ENCODE results near the gene VAMP3. TPM values are rescaled to one million over a fixed set of nuclear protein-coding genes. Genes with fewer than 3 reads are reported as not detected.
A peak's percentile ranks its signal among the peaks of the same experiment; 100 is the strongest.

Gene VAMP3
- total RNA-seq, 4 donors from 2014 or later: 99.9 to 128 (median 112) TPM

DNA sequence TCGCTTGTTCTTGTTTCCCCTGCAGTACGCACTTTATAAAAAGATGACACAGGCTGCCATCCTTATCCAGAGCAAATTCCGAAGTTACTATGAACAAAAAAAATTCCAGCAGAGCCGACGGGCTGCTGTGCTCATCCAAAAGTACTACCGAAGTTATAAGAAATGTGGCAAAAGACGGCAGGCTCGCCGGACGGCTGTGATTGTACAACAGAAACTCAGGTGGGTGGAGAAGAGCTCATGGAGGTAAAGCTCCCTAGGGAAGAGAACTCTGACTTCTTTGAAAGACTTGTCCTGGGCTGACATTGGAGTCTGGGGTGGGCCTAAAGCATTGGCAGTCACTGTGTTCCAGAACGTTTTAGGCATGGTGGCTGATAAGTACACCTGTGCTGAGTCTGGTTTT is 19.9 kb upstream of the VAMP3 start:
- no peaks in the 10 kb centered on the region for H3K9me3 ChIP-seq
- H3K4me1 ChIP-seq: peaks cover 0 to 18% (median 3%) of the 10 kb centered on the region in 3 donors
- no peak overlapping the region for H3K27ac ChIP-seq
- no peak for ATAC-seq
- TF ChIP-seq EP300 (IDR thresholded peaks at IDR 0.05) (no peak), POLR2AphosphoS5 (IDR thresholded peaks at IDR 0.05) (no peak), POLR2A (IDR thresholded peaks at IDR 0.05) (no peak)
- TF ChIP-seq, protein P1, sequence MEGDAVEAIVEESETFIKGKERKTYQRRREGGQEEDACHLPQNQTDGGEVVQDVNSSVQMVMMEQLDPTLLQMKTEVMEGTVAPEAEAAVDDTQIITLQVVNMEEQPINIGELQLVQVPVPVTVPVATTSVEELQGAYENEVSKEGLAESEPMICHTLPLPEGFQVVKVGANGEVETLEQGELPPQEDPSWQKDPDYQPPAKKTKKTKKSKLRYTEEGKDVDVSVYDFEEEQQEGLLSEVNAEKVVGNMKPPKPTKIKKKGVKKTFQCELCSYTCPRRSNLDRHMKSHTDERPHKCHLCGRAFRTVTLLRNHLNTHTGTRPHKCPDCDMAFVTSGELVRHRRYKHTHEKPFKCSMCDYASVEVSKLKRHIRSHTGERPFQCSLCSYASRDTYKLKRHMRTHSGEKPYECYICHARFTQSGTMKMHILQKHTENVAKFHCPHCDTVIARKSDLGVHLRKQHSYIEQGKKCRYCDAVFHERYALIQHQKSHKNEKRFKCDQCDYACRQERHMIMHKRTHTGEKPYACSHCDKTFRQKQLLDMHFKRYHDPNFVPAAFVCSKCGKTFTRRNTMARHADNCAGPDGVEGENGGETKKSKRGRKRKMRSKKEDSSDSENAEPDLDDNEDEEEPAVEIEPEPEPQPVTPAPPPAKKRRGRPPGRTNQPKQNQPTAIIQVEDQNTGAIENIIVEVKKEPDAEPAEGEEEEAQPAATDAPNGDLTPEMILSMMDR (IDR thresholded peaks at IDR 0.05): no peak
- no peak overlapping the region for H3K4me3 ChIP-seq
- WGBS, 2 donors (ENCODE audit: low coverage in 1 of 2): 89 to 94% methylated on average over 5 to 11 of the region's 11 CpGs
- H3K27me3 ChIP-seq: no peaks in the 10 kb centered on the region
- H3K36me3 ChIP-seq: peaks cover 0 to 10% of the 10 kb centered on the region in 2 donors

DNA sequence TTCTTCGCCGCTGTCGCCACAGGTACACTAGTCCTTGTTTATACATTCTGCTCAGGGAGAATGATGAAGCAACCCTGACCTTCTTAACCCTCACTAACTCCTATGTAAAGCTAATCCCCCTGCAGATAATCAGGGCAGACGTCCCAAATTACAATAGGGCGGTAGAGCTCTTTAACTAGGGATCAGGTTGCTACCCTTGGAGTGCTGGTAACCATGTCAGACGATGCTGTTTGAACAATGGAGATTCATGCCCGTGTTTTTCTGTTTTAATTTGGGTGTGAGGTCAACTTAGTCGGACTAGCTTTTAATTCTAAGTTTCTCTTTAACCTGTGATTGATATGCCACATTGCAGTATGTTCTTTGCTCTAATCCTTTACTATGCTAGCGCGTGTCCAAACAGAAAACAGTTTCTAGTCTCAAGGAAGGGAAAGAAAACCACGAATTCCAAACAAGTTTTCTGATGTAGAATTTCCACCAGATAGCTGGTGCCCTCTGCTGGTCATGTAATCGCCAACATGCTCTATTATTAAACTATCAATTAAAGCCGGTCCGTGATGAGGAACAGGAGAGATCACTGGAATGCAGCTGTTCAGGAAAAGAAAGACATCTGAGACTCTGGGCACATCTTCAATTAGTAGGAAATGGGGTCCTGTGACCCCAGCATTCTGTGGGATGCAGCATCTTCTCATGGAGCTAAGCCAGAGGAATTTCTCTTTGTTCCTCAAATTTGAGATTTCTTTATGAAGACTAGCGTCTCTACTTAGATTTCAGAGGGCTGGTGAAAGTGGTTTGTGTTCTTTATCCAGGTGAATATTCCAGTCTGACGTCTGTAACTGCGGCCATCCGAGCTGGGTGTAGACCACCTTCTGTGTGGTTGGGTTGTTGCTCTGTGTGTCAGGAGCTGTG is 18.3 kb upstream of the VAMP3 start:
- peaks cover 0 to 6% of the 10 kb centered on the region in 2 donors for H3K36me3 ChIP-seq
- 16% methylated on average over 13 to 17 of the region's 18 CpGs for WGBS, 2 donors (ENCODE audit: low coverage in 1 of 2)
- no peaks in the 10 kb centered on the region for H3K9me3 ChIP-seq
- TF ChIP-seq POLR2A (IDR thresholded peaks at IDR 0.05) (no peak), EP300 (IDR thresholded peaks at IDR 0.05) (no peak), POLR2AphosphoS5 (IDR thresholded peaks at IDR 0.05) (peak; percentile 40)
- TF ChIP-seq, protein P1 (IDR thresholded peaks at IDR 0.05): peak; percentile 75 to 91 (median 85)
- H3K4me1 ChIP-seq: peaks cover 0 to 18% (median 3%) of the 10 kb centered on the region in 3 donors
- peak; percentile 81 for ATAC-seq
- H3K27me3 ChIP-seq: no peaks in the 10 kb centered on the region
- H3K4me3 ChIP-seq: peak overlapping the region; percentile 43
- H3K27ac ChIP-seq: peak overlapping the region; percentile 12 to 68 (median 38)

DNA sequence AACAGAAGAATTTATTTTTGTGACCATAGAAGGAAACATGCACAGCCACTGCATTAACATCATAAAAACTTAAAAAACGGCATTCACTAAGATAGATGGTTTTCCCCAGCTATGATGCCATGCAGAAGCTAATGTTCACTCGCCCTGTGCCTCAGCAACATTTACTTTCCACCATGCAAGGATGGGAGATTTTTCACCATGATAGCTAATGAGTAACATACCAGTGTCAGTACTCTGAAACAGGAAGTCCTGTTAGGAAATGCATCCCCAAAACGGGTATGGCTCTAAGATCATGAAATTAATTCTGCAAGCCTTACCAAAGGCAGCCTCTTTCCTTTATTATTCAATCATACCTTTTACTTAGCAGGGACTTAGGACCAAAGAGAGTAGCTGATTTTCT is 17.5 kb upstream of the VAMP3 start:
- no peaks in the 10 kb centered on the region for H3K36me3 ChIP-seq
- no peak for ATAC-seq
- H3K9me3 ChIP-seq: no peaks in the 10 kb centered on the region
- H3K27ac ChIP-seq: no peak overlapping the region
- H3K27me3 ChIP-seq: no peaks in the 10 kb centered on the region
- TF ChIP-seq EP300 (IDR thresholded peaks at IDR 0.05) (no peak), POLR2A (IDR thresholded peaks at IDR 0.05) (no peak), POLR2AphosphoS5 (IDR thresholded peaks at IDR 0.05) (no peak)
- TF ChIP-seq, protein P1 (IDR thresholded peaks at IDR 0.05): no peak
- H3K4me3 ChIP-seq: no peak overlapping the region
- WGBS, 2 donors (ENCODE audit: low coverage in 1 of 2): 65 to 79% methylated on average over 3 of the region's 3 CpGs
- H3K4me1 ChIP-seq: peaks cover 0 to 18% (median 3%) of the 10 kb centered on the region in 3 donors

DNA sequence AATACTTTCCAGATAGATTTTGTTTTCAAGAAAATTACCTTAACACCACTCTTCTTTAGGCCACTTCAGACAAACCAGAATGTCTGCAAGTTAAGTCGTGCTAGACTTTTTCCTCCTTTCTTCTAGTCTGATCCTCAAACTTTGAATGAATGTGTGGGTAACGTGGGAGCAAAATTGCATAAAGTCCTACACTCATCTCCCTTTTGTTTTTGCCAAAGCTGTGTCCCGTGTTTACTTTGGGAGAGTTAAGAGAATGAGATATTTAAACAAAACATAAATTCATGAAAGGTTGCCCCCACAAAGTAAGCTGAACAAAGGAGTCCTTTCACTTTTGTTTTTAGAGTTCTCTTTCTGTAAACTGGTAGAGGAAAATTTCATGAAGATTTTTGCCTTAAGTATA is 16.9 kb upstream of the VAMP3 start:
- H3K4me1 ChIP-seq: peaks cover 0 to 18% (median 3%) of the 10 kb centered on the region in 3 donors
- 74 to 81% methylated on average over 3 of the region's 3 CpGs for WGBS, 2 donors (ENCODE audit: low coverage in 1 of 2)
- H3K27me3 ChIP-seq: no peaks in the 10 kb centered on the region
- no peak overlapping the region for H3K4me3 ChIP-seq
- no peaks in the 10 kb centered on the region for H3K9me3 ChIP-seq
- no peak overlapping the region for H3K27ac ChIP-seq
- ATAC-seq: no peak
- H3K36me3 ChIP-seq: no peaks in the 10 kb centered on the region
- TF ChIP-seq, protein P1 (IDR thresholded peaks at IDR 0.05): no peak
- TF ChIP-seq POLR2A (IDR thresholded peaks at IDR 0.05) (no peak), EP300 (IDR thresholded peaks at IDR 0.05) (no peak), POLR2AphosphoS5 (IDR thresholded peaks at IDR 0.05) (no peak)

DNA sequence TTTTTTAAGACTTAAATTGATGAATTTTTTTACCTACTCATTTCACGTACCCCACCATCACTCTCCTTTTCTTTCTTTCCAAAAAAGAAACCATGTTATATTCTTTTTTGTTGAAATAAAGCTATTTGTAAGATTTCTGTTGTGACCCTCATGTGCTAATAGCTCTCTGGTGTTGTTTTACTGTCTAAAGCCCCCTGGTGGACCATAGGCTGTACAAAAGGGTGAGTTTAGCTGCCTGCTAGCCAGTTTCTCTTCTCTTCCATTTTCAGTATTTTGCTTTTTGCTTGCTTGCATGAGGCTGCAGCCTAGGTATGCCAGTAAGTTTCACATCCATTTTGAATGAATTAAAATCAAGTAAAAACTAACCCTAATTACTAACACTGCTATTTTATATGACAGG is 15.6 kb upstream of the VAMP3 start:
- H3K9me3 ChIP-seq: no peaks in the 10 kb centered on the region
- 95 to 100% methylated on average over 1 of the region's 1 CpG for WGBS, 2 donors (ENCODE audit: low coverage in 1 of 2)
- H3K36me3 ChIP-seq: no peaks in the 10 kb centered on the region
- H3K4me1 ChIP-seq: peaks cover 0 to 18% (median 3%) of the 10 kb centered on the region in 3 donors
- no peak overlapping the region for H3K27ac ChIP-seq
- TF ChIP-seq POLR2A (IDR thresholded peaks at IDR 0.05) (no peak), EP300 (IDR thresholded peaks at IDR 0.05) (no peak), POLR2AphosphoS5 (IDR thresholded peaks at IDR 0.05) (no peak)
- TF ChIP-seq, protein P1 (IDR thresholded peaks at IDR 0.05): no peak
- H3K4me3 ChIP-seq: no peak overlapping the region
- H3K27me3 ChIP-seq: no peaks in the 10 kb centered on the region
- no peak for ATAC-seq

Measured in gastroesophageal sphincter (tissue), 4 donors.